Fibroblast of skin of back (primary cell): ENCODE data around the gene ARHGAP44.

Experiments
- DNase-seq: peaks from one replicate; pipeline ENCODE4 v3.0.0-alpha.2; 2013

Gene ARHGAP44

DNA sequence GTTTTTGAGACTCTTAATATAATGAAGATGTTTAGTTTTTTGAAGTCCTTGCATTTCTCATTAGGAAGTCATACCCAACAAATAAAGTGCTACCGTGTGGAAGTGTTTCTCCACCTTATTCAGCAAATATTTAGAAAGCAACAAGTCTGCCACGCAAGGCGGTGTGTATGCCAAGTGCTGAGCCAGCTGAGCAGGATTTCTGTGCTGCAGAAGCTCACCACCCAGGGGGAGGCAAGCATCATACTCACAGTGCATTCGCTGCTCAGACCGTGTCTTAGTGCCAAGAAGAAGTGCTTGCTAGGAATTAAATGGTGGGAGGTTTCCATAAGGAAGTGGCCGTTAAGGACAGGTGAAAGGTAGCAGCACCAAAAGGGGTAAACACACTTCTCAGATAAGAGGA is 111.2 kb downstream of the ARHGAP44 start:
- no peak for DNase-seq

- no peak for DNase-seq
Observed at GRCh38 chr17:12902046-12902445, 112.7 kb downstream of the ARHGAP44 start.

DNA sequence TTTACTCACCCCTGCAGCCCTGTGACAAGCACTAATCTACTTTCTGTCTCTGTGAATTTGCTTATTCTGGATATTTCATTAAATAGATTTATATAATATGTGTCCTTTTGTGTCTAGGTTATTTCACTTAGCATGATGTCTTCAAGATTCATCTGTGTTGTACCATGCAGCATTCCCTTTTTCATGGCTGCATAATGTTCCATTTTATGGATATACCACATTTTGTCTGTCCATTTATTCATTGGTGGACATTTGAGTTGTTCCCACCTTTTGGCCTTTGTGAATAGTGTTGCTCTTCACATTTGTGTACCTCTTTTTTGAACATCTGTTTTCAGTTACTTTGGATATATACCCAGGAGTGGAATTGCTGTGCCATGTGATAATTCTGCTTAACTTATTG is 118.2 kb downstream of the ARHGAP44 start:
- DNase-seq: no peak

GRCh38 chr17:12909046-12909445 is 119.7 kb downstream of the ARHGAP44 start:
- DNase-seq: no peak

DNA sequence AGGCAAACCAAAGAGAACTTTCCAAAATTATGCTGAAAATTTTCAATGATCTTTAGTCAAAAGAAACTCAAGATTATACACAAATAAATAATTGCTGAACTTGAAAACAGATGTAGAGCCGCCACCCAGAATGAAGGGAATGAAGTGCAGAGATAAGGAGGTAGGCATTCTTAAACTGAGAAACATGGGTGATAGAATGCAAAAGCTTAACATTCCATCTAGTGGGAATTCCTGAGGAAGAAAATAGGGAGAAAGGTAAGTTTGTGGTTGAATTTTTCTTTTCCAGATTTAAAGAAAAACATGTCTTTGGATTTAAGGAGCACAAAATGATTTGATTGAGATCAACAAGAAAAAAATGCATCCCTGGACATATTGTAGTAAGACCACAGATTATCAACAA is 120.2 kb downstream of the ARHGAP44 start:
- no peak for DNase-seq

GRCh38 chr17:12911239-12911638 is 121.9 kb downstream of the ARHGAP44 start:
- DNase-seq: no peak

GRCh38 chr17:12917399-12917798 is 128.1 kb downstream of the ARHGAP44 start:
- DNase-seq: no peak

- peak; percentile 17 for DNase-seq
Observed at GRCh38 chr17:12918142-12918541, 128.8 kb downstream of the ARHGAP44 start.

GRCh38 chr17:12922120-12922519 is 132.8 kb downstream of the ARHGAP44 start:
- DNase-seq: no peak

DNA sequence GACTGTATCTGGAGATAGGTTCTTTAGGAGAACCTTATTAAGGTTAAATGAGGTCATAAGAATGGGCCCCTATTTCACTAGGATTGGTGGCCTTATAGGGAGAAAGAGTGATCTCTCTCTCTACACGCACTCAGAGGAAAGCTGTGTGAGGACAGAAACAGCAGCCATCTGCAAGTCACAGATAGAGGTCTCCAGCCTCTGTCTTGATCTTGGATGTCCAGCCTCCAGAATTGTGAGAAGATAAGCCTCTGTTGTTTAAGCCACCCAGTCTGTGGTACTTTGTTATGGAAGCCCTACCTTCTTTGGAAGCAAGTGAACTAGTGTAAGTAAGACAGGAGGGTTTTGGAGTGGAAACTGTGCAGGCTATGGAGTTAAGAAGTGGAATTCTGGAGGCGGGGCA is 135.3 kb downstream of the ARHGAP44 start:
- DNase-seq: no peak

DNA sequence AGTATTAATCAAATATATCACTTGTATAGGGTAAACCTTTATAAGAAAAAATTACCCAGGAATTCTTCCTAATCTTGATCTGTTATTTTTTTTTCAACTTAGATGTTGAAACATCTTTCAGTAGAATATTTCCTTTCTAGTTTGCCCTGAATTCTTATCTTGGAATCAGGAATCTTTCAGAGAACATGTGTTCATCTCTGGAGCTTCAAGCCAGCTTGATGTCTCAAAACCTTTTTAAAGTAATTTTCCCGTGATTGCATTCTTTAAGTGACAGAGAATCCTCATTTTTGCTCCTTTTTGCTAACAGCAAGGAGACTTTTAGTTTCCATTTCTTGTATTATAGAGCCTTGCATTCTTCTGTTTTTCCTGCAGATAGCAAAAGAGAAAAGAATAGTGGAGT is 137.7 kb downstream of the ARHGAP44 start:
- DNase-seq: no peak

DNA sequence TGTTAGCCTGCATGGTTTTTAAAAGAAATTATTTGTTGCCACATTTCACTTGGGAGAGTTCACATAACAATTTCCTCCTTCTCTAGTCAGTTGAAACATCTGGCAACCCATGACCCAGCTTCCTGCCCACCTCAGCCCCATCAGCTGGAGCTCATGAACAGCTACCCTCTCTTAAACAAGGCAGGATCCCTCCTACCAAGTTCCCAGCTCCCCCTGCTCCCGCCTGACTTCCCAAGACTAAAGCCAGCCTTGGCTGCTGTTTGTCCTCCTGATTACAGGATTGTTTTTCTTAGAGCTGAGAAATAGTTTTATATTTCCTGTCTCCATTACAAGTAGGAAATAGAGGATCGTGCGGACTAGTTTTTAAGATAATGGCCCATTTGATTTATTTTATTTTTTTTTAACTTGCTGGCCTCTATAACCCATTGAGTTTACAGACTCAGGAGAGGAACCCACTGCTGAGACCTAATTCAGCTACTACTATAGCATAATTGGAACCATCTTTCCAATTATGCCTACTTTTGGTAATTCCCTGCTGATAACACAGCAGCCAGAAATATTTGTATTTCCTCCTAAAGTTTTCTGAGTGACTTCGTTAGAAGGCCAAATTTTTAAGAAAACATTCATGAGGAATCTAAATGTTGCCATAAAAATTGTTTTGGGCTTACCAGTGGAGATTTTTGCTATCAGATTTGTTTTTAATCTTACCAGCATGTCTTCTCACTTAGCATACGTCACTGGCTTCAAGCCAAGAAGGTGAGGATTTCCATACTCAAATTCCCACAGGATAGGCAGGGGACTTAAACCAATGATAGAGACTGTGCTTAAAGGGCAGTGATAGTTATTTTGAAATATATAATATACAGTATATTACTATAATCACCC is 138.5 kb downstream of the ARHGAP44 start:
- DNase-seq: peak; percentile 44

GRCh38 chr17:12928736-12929135 is 139.4 kb downstream of the ARHGAP44 start:
- peak; percentile 6 for DNase-seq

DNA sequence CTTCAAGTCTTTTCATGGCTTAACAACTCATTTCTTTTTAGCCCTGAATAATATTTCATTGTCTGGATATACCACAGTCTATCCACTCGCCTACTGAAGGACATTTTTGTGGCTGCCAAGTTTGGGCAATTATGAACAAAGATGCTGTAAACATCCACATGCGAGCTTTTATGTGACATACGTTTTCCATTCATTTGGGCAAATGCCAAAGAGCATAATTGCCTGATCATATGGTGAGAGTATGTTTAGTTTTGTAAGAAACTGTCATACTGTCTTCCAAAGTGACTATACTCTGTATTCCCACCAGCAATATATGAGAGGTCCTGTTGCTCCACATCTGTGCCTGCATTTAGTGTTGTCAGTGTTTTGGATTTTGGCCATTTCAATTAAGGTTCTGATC is 147.2 kb downstream of the ARHGAP44 start:
- no peak for DNase-seq

- no peak for DNase-seq
Observed at GRCh38 chr17:12940699-12941098, 151.4 kb downstream of the ARHGAP44 start.

- DNase-seq: no peak
Observed at GRCh38 chr17:12947047-12947446, 157.7 kb downstream of the ARHGAP44 start.

- no peak for DNase-seq
Observed at GRCh38 chr17:12952012-12952411, 162.7 kb downstream of the ARHGAP44 start.

GRCh38 chr17:12953156-12953555 is 163.9 kb downstream of the ARHGAP44 start:
- no peak for DNase-seq

- no peak for DNase-seq
Observed at GRCh38 chr17:12955521-12955920, 166.2 kb downstream of the ARHGAP44 start.

- DNase-seq: peak; percentile 72
Observed at GRCh38 chr17:12958786-12959185, 169.5 kb downstream of the ARHGAP44 start.

DNA sequence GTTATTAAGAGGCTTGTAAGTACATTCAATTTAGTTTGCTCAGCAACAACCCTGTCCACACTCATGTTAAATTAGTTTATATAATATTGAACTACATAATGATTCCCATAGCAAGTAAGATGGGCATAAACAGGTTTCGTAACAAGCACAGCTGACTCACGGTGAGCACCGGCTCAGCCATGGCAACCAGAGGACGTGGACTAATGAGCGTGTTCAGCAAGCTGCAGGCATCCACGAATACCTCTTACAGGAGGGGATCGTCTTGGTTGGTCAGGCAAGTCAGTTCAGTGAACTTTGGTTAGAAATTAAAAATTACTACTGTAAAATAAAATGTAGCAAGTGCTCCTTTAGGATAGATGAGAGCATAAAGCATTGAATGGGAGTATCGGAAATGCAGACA is 170.1 kb downstream of the ARHGAP44 start:
- DNase-seq: peak; percentile 29

- no peak for DNase-seq
Observed at GRCh38 chr17:12961655-12962054, 172.4 kb downstream of the ARHGAP44 start.

- DNase-seq: no peak
Observed at GRCh38 chr17:12963505-12963904, 174.2 kb downstream of the ARHGAP44 start.

DNA sequence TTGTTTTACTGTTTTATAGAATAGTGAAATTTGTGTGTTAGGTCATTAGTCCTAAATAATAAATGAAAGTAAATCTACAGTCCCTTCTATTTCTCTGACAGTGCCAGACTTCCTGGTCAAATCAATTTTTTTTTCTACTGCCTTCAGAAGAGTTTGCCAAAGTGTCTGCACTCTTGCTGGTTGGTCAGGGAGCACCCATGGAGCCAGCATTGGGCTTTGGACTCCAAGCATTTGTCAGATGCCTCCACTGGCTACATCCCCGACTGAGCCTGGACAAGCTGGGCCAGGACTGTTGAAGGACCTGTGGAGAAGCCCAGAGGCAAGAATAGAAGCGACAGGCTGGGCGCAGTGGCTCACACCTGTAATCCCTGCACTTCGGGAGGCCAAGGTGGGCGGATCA is 174.9 kb downstream of the ARHGAP44 start:
- no peak for DNase-seq

GRCh38 chr17:12964840-12965239 is 175.5 kb downstream of the ARHGAP44 start:
- no peak for DNase-seq
